OCI-LY3 (cell line): ENCODE measurements around the gene DENND11.

Experiments used
- H2AFZ ChIP-seq: fragments of 200-600, 300-600 bp; shearing (Covaris generic); 2 replicates; pipeline ENCODE4 v1.6.0; 2014; ENCODE audit warnings: antibody characterized with exemption, low read depth, low read length
- H3K27ac ChIP-seq: fragments of 200-600, 300-600 bp; sonication (generic); 2 replicates; pipeline ENCODE4 v1.5.1; 2014; ENCODE audit warnings: mild to moderate bottlenecking, low read length, moderate library complexity, mixed read lengths
- H3K27me3 ChIP-seq: fragments of 200-600, 300-600 bp; sonication (generic); 2 replicates; pipeline ENCODE4 v1.6.1; 2014; ENCODE audit warnings: low read depth, low read length, mixed read lengths
- H3K36me3 ChIP-seq: fragments of 200-600, 300-600 bp; sonication (generic); replicated peaks from 2 replicates; pipeline ENCODE3; 2014; ENCODE audit warnings: low read depth, low read length, mixed read lengths
- H3K4me1 ChIP-seq: fragments of 300-600, 200-600 bp; sonication (generic); 2 replicates; pipeline ENCODE4 v1.6.1; 2014; ENCODE audit warnings: low read length, mixed read lengths
- H3K4me2 ChIP-seq: fragments of 200-600, 300-600 bp; sonication (generic); 2 replicates; pipeline ENCODE4 v1.6.1; 2014; ENCODE audit warnings: low read length, mixed read lengths
- H3K4me3 ChIP-seq: fragments of 300-600, 200-600 bp; sonication (generic); 2 replicates; pipeline ENCODE4 v1.5.1; 2014; ENCODE audit warnings: antibody characterized with exemption, mild to moderate bottlenecking, low read length, moderate library complexity
- H3K79me2 ChIP-seq: fragments of 300-600, 200-600 bp; shearing (Covaris generic); 2 replicates; pipeline ENCODE4 v1.6.1; 2014; ENCODE audit warnings: mild to moderate bottlenecking, low read length, mixed read lengths
- H3K9ac ChIP-seq: fragments of 300-600, 200-600 bp; shearing (Covaris generic); 2 replicates; pipeline ENCODE4 v1.6.0; 2014; ENCODE audit warnings: mild to moderate bottlenecking, low read length, moderate library complexity
- H3K9me3 ChIP-seq: fragments of 200-600, 300-600 bp; shearing (Covaris generic); 2 replicates; pipeline ENCODE4 v1.6.1; 2014; ENCODE audit warnings: low read length, mixed read lengths; ENCODE audit not compliant: insufficient read depth
- H4K20me1 ChIP-seq: fragments of 200-600, 300-600 bp; sonication (generic); 2 replicates; pipeline ENCODE4 v1.6.1; 2016; ENCODE audit warnings: low read length, mixed read lengths; ENCODE audit not compliant: insufficient read depth
- EZH2phosphoT487 ChIP-seq: fragments of 200-600 bp; shearing (Covaris generic); IDR thresholded peaks from 2 replicates; pipeline ENCODE4 v1.6.1; 2018; ENCODE audit warnings: antibody characterized with exemption, mixed run types, low read depth
- TF ChIP-seq, protein P1 (sequence below): fragments of 200-600, 300-600 bp; sonication (generic); IDR thresholded peaks from 2 replicates; pipeline ENCODE4 v1.5.1; 2014; ENCODE audit warnings: antibody characterized with exemption, low read length, low read depth

DENND11 gene

DNA sequence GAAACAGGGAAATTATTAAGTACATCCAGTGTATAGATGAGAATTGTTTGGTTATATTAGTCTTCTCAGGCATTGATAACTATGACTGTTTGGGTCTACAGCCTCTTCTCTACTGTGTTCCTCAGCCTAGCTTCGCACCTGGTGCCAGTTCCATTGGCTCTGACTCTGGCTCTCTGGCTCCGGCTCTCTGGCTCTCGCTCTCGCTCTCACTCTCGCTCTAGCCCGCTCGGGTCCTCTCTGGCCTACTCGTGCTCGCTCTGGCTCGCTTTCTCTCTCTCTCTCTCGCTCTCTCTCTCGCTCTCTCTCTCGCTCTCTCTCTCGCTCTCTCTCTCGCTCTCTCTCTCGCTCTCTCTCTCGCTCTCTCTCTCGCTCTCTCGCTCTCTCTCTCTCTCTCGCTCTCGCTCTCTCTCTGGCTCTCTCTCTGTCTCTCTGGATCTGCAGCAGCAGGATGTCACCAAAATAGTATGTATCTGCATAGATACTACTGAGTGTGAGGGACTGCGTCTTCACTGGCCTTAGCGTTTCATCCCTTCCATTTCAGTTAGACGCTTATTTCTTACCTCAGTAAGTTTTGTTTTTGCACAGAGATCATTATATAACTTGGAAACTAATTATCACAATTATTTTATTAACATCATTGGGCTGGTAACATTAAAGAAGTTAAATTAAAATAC lies 29.6 kb upstream of the DENND11 start:
- no peaks in the 10 kb centered on the region for H3K79me2 ChIP-seq
- H3K4me1 ChIP-seq, result no peaks in the 10 kb centered on the region
- H3K27me3 ChIP-seq, result no peaks in the 10 kb centered on the region
- no peaks in the 10 kb centered on the region for H3K36me3 ChIP-seq
- H3K4me3 ChIP-seq, result no peak overlapping the region
- H3K9me3 ChIP-seq, result no peaks in the 10 kb centered on the region
- TF ChIP-seq, protein P1, sequence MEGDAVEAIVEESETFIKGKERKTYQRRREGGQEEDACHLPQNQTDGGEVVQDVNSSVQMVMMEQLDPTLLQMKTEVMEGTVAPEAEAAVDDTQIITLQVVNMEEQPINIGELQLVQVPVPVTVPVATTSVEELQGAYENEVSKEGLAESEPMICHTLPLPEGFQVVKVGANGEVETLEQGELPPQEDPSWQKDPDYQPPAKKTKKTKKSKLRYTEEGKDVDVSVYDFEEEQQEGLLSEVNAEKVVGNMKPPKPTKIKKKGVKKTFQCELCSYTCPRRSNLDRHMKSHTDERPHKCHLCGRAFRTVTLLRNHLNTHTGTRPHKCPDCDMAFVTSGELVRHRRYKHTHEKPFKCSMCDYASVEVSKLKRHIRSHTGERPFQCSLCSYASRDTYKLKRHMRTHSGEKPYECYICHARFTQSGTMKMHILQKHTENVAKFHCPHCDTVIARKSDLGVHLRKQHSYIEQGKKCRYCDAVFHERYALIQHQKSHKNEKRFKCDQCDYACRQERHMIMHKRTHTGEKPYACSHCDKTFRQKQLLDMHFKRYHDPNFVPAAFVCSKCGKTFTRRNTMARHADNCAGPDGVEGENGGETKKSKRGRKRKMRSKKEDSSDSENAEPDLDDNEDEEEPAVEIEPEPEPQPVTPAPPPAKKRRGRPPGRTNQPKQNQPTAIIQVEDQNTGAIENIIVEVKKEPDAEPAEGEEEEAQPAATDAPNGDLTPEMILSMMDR, result no peak
- no peak for TF ChIP-seq EZH2phosphoT487
- H3K4me2 ChIP-seq, result no peak overlapping the region
- H3K9ac ChIP-seq, result no peak overlapping the region
- H3K27ac ChIP-seq, result no peak overlapping the region
- H2AFZ ChIP-seq, result no peak overlapping the region
- no peaks in the 10 kb centered on the region for H4K20me1 ChIP-seq

DNA sequence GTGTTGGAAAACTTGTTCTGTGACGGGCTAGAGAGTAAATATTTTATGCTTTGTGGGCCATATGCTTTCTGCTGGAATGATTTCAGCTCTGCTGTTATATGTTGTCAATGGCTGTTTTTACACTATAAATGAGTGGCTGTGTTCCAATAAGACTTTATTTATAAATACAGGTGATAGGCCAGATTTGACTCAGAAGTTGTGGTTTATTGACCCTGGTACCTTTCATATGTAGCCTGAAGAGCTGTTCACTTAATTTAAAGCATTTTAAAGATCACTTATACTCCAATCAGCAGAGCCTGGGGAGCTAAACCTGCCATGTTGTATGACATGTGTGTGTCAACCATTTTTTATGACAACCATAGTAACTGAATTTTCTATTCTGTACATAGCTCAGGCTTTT lies 27.1 kb upstream of the DENND11 start:
- H2AFZ ChIP-seq, result no peak overlapping the region
- H3K4me2 ChIP-seq, result no peak overlapping the region
- H3K4me3 ChIP-seq, result no peak overlapping the region
- H3K9me3 ChIP-seq, result no peaks in the 10 kb centered on the region
- no peaks in the 10 kb centered on the region for H4K20me1 ChIP-seq
- TF ChIP-seq EZH2phosphoT487, result no peak
- TF ChIP-seq, protein P1, result no peak
- H3K36me3 ChIP-seq, result no peaks in the 10 kb centered on the region
- H3K9ac ChIP-seq, result no peak overlapping the region
- no peaks in the 10 kb centered on the region for H3K4me1 ChIP-seq
- no peaks in the 10 kb centered on the region for H3K79me2 ChIP-seq
- no peaks in the 10 kb centered on the region for H3K27me3 ChIP-seq
- no peak overlapping the region for H3K27ac ChIP-seq

DNA sequence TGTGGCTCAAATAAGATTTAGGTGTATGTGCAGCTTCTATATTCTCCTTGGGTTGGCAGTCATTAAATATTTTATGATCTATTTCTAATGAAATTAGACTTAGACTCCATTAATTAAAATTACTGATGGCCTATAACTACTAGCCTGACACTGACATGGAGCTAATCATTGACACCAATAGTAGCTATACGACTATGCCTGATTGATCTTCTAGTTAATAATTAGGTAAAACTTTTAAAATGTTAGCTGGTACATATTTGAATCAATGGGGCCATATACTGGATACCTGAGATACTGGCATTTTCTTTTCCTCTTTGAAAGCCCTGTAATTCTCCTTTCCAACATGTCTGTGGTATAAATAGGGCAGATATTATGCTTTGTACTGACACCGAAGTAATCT lies 20.6 kb upstream of the DENND11 start:
- no peak overlapping the region for H3K4me2 ChIP-seq
- H3K27ac ChIP-seq, result no peak overlapping the region
- no peaks in the 10 kb centered on the region for H4K20me1 ChIP-seq
- H3K4me1 ChIP-seq, result no peaks in the 10 kb centered on the region
- TF ChIP-seq EZH2phosphoT487, result no peak
- TF ChIP-seq, protein P1, result no peak
- H2AFZ ChIP-seq, result no peak overlapping the region
- H3K4me3 ChIP-seq, result no peak overlapping the region
- no peak overlapping the region for H3K9ac ChIP-seq
- no peaks in the 10 kb centered on the region for H3K27me3 ChIP-seq
- H3K79me2 ChIP-seq, result no peaks in the 10 kb centered on the region
- no peaks in the 10 kb centered on the region for H3K9me3 ChIP-seq
- H3K36me3 ChIP-seq, result no peaks in the 10 kb centered on the region

DNA sequence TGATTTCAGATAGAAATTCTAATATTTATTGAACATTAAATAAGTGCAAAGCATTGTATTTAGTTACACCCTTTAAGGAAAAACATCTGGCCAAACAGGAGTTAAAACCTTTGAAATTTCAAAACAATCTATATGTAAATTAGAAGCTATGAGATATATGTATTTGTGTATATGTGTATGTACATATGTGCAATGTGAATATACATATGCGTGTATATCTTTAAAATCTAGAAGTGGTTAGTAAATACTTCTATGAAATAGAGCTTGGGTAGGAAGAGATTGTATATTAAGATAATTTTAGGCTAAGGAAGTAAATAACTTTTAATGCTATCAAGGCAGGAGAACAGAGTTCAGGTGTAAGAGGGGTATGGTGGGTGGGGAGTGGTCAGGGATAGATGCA lies 15.5 kb upstream of the DENND11 start:
- Histone ChIP-seq H3K4me2 (no peak overlapping the region), H3K4me1 (peaks cover 6% of the 10 kb centered on the region), H4K20me1 (no peaks in the 10 kb centered on the region), H3K27ac (no peak overlapping the region), H3K9me3 (no peaks in the 10 kb centered on the region), H2AFZ (no peak overlapping the region), H3K79me2 (no peaks in the 10 kb centered on the region), H3K9ac (no peak overlapping the region), H3K4me3 (no peak overlapping the region), H3K36me3 (no peaks in the 10 kb centered on the region), H3K27me3 (peaks cover 10% of the 10 kb centered on the region; the same call in 1 of the 2 replicates)
- TF ChIP-seq, protein P1, result no peak
- TF ChIP-seq EZH2phosphoT487, result no peak
